A549 treated with AZD9567 at 1 μM for 4 hours (cell line): ENCODE results near the gene CD79A. TPM values are rescaled to one million over a fixed set of nuclear protein-coding genes. Genes with fewer than 3 reads are reported as not detected.

Experiments used
- total RNA-seq: library from RNA; stranded (reverse); fragments of 200-300 nt; extraction: Qiagen RNA extraction; gene quantifications from 5 replicates; pipeline ENCODE4 v1.2.3, GENCODE V29; 2022; ENCODE audit not compliant: insufficient read depth

Gene CD79A
- total RNA-seq, result 0.80 to 1.1 TPM (median 0.89 TPM) in 4 of 5 replicates, not detected in the other

DNA sequence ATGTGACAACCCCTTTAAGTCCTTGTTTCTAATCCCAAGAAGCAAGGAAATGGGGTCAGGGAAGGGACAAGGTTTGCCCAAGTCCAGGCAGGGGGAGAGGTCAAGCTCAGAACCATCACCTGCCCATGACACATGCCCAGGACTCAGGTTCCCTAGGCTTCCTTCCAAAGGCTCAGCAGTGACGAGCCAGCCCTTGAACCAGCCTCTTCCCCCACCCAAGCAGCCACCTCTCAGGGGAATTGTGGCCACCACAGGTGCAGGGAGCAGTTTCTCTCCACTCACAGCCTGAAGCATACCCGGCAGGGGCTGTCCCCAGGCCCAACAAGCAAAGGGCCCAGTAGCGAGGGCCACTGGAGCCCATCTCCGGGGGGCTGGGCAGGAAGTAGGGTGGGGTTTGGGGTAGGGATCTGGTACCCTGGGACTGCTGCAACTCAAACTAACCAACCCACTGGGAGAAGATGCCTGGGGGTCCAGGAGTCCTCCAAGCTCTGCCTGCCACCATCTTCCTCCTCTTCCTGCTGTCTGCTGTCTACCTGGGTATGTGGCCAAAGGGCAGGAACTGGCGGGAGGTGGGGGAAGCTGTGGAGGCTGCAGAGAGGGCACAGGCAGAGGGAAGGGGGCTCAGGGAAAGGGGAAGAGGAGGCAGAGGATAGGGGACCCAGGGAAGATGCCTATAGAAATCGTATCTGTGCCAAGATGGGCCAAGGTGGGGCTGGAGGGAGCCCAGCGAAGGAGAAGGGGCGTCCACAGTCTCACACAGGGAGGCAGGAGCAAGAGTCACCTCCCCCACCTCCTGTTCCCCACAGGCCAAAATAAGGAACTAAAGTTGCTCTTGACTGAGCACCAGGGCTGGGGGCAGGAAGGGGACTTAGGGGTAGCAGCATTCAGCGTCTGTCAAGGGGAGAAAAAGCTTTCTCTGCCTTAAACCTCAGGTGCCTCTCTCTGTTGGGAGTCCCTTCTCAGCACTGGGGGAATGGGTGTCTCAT lies at the start of gene CD79A:
TSS of gene CD79A (plus strand) at position 433 of the 986 bp plus-strand sequence. CDS start at position 459, 26 bp downstream.

GRCh38 chr19:41844601-41845000 lies 32.5 kb upstream of the CD79A start, which contains the start of gene LYPD4:
Gene LYPD4, minus strand, starts transcription at chr19:41844683. Its CDS starts 5,398 bp downstream, at chr19:41839285.

DNA sequence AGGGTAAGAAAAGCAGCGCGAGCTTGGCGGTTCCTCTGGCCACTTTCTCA lies 32.3 kb upstream of the CD79A start, which contains the start of gene DMRTC2:
TSS of gene DMRTC2 (plus strand) at position 42 of the 50 bp plus-strand sequence. CDS start 2,387 bp downstream, outside the sequence.

DNA sequence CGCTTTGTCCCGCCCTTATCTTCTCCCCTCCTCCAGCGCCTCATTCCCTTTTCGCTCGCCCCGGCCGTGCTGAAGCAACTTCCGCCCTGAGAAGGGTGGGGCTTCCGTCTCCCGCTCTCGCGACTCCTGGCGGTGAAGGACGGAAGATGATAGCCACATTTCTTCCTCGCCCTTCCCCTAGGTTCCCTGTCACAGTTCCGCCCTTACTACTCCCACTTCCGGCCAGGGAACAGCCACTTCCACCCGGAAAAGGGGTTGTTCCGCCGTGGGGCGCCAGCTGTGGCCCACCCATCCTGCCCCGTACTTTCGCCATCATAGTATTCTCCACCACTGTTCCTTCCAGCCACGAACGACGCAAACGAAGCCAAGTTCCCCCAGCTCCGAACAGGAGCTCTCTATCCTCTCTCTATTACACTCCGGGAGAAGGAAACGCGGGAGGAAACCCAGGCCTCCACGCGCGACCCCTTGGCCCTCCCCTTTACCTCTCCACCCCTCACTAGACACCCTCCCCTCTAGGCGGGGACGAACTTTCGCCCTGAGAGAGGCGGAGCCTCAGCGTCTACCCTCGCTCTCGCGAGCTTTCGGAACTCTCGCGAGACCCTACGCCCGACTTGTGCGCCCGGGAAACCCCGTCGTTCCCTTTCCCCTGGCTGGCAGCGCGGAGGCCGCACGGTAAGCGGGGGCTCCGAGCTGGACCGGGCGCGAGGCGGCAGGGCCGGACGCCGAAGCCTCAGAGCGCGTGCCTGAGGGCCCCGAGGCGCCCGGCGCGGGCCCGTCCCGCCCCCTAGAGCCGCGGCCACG lies 17.3 kb upstream of the CD79A start, which contains the start of gene RPS19:
TSS of gene RPS19 (plus strand) at position 638 of the 801 bp plus-strand sequence. CDS start 520 bp downstream, outside the sequence.

GRCh38 chr19:41882568-41883462 lies 5.7 kb downstream of the CD79A start, which contains the start of gene ARHGEF1:
Gene ARHGEF1, plus strand, starts transcription at chr19:41883184. Its CDS starts 4,899 bp downstream, at chr19:41888083.

GRCh38 chr19:41928221-41928683 lies 51.2 kb downstream of the CD79A start, which contains the start of gene ERFL:
Gene ERFL, minus strand, starts transcription at chr19:41928449. Its CDS starts 15,530 bp downstream, at chr19:41912919.

Other genes starting within 250 kb of the CD79A start
- 0.14 TPM in 1 of 5 replicates, not detected in the others for gene CEACAM7, start 189.0 kb upstream of the CD79A start, total RNA-seq
- gene CEACAM5, start 168.7 kb upstream of the CD79A start, total RNA-seq, result 1.5 to 2.3 TPM (median 1.7 TPM) in 5 replicates
- 13.3 to 24.9 TPM (median 18.9 TPM) in 5 replicates for gene CEACAM6, start 121.7 kb upstream of the CD79A start, total RNA-seq
- not detected in 5 replicates for gene CEACAM3, start 80.7 kb upstream of the CD79A start, total RNA-seq
- not detected in 5 replicates for gene LYPD4, start 32.6 kb upstream of the CD79A start, total RNA-seq
- not detected in 5 replicates for gene DMRTC2, start 32.2 kb upstream of the CD79A start, total RNA-seq
- gene RPS19, start 17.0 kb upstream of the CD79A start, total RNA-seq, result 7,692 to 10,068 TPM (median 9,223 TPM) in 5 replicates
- 65.0 to 115 TPM (median 98.1 TPM) in 5 replicates for gene ARHGEF1, start 5.9 kb downstream of the CD79A start, total RNA-seq
- gene ERFL, start 51.2 kb downstream of the CD79A start, total RNA-seq, result 0.29 to 0.33 TPM (median 0.30 TPM) in 4 of 5 replicates, not detected in the other
- gene RABAC1, start 82.0 kb downstream of the CD79A start, total RNA-seq, result 162 to 276 TPM (median 247 TPM) in 5 replicates
- 2.4 to 5.3 TPM (median 4.3 TPM) in 5 replicates for gene ATP1A3, start 117.0 kb downstream of the CD79A start, total RNA-seq
- 0.39 to 0.84 TPM (median 0.51 TPM) in 5 replicates for gene GRIK5, start 192.9 kb downstream of the CD79A start, total RNA-seq
- gene ZNF574, start 198.9 kb downstream of the CD79A start, total RNA-seq, result 35.6 to 44.4 TPM (median 39.7 TPM) in 5 replicates